ENCODE measurements around the gene STYXL1.
A peak's percentile ranks its signal among the peaks of the same experiment; 100 is the strongest.
"Not testable (repeated sequence)": the region's sequence is repeated elsewhere in the genome, so short reads cannot be mapped to it uniquely, and the experiment has no call there.

The STYXL1 gene

GRCh38 chr7:76065016-76065612 is 17.3 kb upstream of the STYXL1 start:
- no peak for DNase-seq

DNA sequence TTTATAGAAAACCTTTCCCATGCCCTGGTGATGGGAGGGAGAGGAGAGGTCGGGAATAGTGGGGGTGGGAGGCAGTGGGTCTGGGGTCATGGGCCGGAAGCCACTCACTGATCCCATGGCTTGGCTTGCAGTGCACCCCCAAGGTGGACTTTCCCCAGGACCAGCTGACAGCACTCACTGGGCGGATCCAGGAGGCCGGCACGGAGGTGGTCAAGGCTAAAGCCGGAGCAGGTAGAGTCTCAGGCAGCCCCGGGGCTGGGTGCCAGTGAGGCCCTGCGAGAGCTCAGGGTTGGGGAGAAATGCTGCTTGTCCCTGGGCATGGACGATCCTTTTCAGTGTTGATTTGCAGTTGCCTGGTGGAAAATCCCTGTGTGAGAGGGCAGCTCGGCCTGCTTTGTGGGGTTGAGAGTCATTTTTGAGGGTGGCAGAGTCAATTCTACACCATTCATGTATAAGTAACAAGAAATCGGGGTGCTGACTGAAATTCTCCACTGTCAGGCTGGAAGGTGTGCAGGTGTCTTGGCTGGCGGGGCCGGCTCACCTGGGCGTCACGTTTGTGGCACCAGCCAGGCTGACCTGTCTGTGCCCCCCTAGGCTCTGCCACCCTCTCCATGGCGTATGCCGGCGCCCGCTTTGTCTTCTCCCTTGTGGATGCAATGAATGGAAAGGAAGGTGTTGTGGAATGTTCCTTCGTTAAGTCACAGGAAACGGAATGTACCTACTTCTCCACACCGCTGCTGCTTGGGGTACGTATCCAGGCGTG is 16.6 kb upstream of the STYXL1 start:
- no peak for DNase-seq

- DNase-seq: no peak
These were observed 15.7 kb upstream of the STYXL1 start for GRCh38 chr7:76063525-76063924.

- no peak for DNase-seq
These were observed 15.3 kb upstream of the STYXL1 start for GRCh38 chr7:76063114-76063513.

- no peak for DNase-seq
These were observed 14.5 kb upstream of the STYXL1 start for GRCh38 chr7:76062254-76062653.

DNA sequence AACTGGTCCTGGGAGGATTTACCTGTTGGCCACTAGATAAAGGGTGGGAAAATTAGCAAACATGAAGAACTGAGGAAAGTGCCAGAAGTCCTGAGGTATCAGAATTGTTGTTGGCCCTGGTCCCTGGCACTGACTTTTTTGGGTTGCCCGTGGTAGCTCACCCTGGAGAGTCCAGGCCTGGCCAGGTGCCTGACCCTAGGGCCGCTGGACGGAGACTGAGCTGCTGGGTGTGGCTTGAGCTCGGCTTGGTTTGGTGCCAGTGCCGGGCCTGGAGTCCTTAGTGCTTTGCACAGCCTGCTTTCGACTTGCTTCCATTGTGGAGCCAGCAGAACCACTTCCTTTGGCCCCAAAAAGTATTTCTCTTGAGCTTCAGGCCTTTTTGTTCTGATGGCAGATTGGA is 13.0 kb upstream of the STYXL1 start:
- DNase-seq: no peak

GRCh38 chr7:76058745-76059144 is 10.9 kb upstream of the STYXL1 start:
- not testable (repeated sequence) for DNase-seq

- no peak for DNase-seq
These were observed 10.0 kb upstream of the STYXL1 start for GRCh38 chr7:76057813-76058145.

- DNase-seq: no peak
These were observed 9.5 kb upstream of the STYXL1 start for GRCh38 chr7:76057103-76057812.

DNA sequence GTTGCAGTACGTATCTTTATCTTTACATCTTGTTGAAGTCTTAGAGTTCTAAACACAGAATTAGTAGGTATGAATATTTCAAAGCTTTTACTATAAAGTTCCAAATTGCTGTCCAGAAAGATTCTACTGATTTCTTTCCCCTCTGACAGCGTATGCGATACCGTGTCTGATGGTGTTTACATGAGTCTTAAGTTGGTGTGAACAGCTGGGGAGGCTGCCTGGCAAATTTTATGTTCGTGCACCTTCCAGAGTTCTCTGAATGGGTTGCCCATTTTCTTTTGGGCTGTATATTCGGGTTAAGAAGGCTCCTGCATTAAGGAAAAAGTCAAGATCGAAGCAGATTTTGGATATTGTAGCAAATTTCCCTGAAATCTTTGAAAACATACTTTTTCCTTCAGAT is 8.4 kb upstream of the STYXL1 start:
- no peak for DNase-seq

- no peak for DNase-seq
These were observed 6.6 kb upstream of the STYXL1 start for GRCh38 chr7:76054123-76055120.

- DNase-seq: no peak
These were observed 5.7 kb upstream of the STYXL1 start for GRCh38 chr7:76053461-76053860.

GRCh38 chr7:76052681-76053080 is 4.9 kb upstream of the STYXL1 start:
- not testable (repeated sequence) for DNase-seq

GRCh38 chr7:76051840-76052239 is 4.0 kb upstream of the STYXL1 start:
- DNase-seq: no peak

GRCh38 chr7:76050545-76050944 is 2.7 kb upstream of the STYXL1 start:
- no peak for DNase-seq

DNA sequence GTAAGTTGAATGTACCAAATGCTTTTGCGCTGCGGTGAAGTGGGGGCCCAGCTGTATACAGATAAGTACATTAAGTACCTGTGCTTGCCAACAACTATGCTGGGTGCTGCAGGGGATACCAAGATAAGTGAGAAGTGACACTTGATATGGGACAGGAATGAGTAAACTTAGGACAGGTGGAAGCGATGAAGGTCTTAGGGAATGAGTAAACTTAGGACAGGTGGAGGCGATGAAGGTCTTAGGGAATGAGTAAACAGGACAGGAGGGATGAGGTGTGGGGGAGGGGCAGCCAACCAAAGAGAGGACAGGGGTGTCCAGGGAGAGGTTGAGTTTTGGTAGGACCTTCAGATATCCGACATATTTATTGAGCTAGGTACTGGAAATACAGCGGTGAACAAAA is 1.5 kb upstream of the STYXL1 start:
- DNase-seq: no peak

GRCh38 chr7:76048668-76048988 is 828 bp upstream of the STYXL1 start:
- no peak for DNase-seq

DNA sequence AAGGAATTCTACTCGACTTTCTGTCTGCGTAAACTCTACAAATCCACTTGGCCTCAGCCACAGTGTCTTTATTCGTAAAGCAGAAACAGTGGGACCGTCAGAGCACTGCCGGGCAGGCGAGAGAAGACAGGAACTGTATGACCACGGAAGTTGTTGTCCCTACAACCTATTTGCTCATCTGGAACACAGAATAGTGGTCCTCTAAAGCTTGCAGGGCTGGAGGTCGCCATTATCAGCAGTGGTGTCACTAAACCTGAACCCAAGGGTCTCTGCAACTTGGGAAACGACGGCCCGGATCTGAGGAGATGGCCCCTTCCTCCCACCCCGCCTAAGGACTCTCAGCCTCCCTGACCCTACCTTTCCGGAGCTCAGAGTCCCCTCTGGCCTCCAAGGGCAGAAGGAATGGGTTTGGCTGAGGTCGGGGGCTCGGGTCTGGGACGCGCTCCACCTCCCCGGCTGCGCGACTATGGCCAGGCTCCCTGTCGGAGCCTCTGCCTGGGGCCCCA is 442 bp downstream of the STYXL1 start:
- peak; percentile 52 for DNase-seq

- peak; percentile 57 for DNase-seq
These were observed 3.4 kb downstream of the STYXL1 start for GRCh38 chr7:76044375-76044865.

DNA sequence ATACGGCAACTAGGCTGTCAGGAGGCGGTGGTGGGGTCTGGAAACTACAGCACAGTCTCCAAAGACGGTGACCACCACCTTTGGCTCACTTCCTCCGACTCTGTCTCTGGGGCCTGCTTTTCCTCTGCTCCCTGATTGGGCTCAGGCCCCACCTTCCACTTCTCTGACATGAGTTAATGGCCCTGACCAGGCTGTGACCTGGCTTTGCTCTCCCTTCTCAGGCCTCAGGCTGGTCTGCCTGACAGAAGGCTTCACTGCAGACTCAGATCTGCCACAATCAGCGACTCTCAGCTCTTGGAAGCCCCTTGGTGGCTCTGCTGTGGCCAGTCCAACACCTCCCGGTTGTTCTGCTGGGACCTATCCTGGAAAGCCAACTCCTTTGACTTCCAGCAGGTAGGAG is 7.7 kb downstream of the STYXL1 start:
- no peak for DNase-seq

DNA sequence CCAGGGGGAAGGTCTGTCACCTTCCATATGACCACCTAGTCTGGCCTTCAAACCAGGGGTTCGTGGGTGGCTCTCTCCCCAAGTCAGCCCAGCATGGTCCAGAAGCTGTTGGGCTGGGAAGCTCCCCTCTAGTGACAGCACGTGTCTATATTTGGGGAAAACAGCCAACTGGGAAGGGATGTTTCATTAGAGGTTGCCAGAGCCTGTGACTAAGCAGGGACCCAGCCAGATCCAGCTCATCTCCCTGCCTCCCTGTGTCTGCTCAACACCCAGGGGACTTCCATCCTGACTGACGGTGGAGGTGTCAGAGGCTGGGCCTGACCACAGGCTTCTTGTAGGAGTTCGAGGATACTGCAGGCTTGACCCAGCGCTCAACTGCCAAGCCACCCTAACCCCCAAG is 10.5 kb downstream of the STYXL1 start:
- no peak for DNase-seq

DNA sequence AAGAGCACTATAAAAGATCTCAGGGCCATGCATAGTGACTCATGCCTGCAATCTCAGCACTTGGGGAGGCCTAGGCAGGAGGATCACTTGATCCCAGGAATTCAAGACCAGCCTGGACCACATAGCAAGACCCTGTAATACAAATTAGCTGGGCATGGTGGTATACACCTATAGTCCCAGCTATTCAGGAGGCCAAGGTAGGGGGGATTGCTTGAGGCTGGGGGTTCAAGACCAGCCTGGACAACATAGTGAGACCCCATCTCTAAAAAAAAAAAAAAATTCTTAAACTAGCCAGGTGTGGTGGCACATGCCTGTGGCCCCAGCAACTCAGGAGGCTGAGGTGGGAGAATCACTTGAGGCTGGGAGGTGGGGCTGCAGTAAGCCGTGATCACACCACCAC is 15.8 kb downstream of the STYXL1 start:
- no peak for DNase-seq

- not testable (repeated sequence) for DNase-seq
These were observed 18.1 kb downstream of the STYXL1 start for GRCh38 chr7:76029682-76030081.

Measured in inflammatory macrophage treated with lipopolysaccharide for 4 hours (primary cell).